ENCODE data around the gene MAGOH.
"Not testable (repeated sequence)": the region's sequence is repeated elsewhere in the genome, so short reads cannot be mapped to it uniquely, and the experiment has no call there.

Gene MAGOH

GRCh38 chr1:53238197-53239155 lies at the start of gene MAGOH:
MAGOH (minus strand) TSS chr1:53238518; CDS start chr1:53238448, 70 bp downstream.
- H3K27me3 ChIP-seq (ENCODE audit: control insufficient read depth, insufficient read depth, low read length): no peaks in the 10 kb centered on the region
- peaks cover 17% of the 10 kb centered on the region for H3K36me3 ChIP-seq (ENCODE audit: control insufficient read depth, low read depth, low read length)

GRCh38 chr1:53286955-53287354 lies 48.6 kb upstream of the MAGOH start:
- no peak overlapping the region for H3K27ac ChIP-seq (ENCODE audit: low read length)
- no peaks in the 10 kb centered on the region for H3K27me3 ChIP-seq (ENCODE audit: control insufficient read depth, insufficient read depth, low read length)
- H3K4me1 ChIP-seq (ENCODE audit: control insufficient read depth, low read depth, low read length): peaks cover 13% of the 10 kb centered on the region
- H3K9ac ChIP-seq (ENCODE audit: low read length): no peak overlapping the region
- H3K9me3 ChIP-seq (ENCODE audit: control insufficient read depth, low read depth, low read length): no peaks in the 10 kb centered on the region
- H3K4me3 ChIP-seq (ENCODE audit: low read length): no peak overlapping the region
- peaks cover 55% of the 10 kb centered on the region for H3K36me3 ChIP-seq (ENCODE audit: control insufficient read depth, low read depth, low read length)

More at GRCh38 chr1:53238197-53239155, at the start of gene MAGOH:
- Histone ChIP-seq H3K9ac (ENCODE audit: low read length) (peak within 1 kb of the TSS; percentile 81), H3K4me1 (ENCODE audit: control insufficient read depth, low read depth, low read length) (no peaks in the 10 kb centered on the region), H3K9me3 (ENCODE audit: control insufficient read depth, low read depth, low read length) (no peaks in the 10 kb centered on the region), H3K27ac (ENCODE audit: low read length) (peak within 1 kb of the TSS; percentile 52), H3K4me3 (ENCODE audit: low read length) (peak within 1 kb of the TSS; percentile 98)

DNA sequence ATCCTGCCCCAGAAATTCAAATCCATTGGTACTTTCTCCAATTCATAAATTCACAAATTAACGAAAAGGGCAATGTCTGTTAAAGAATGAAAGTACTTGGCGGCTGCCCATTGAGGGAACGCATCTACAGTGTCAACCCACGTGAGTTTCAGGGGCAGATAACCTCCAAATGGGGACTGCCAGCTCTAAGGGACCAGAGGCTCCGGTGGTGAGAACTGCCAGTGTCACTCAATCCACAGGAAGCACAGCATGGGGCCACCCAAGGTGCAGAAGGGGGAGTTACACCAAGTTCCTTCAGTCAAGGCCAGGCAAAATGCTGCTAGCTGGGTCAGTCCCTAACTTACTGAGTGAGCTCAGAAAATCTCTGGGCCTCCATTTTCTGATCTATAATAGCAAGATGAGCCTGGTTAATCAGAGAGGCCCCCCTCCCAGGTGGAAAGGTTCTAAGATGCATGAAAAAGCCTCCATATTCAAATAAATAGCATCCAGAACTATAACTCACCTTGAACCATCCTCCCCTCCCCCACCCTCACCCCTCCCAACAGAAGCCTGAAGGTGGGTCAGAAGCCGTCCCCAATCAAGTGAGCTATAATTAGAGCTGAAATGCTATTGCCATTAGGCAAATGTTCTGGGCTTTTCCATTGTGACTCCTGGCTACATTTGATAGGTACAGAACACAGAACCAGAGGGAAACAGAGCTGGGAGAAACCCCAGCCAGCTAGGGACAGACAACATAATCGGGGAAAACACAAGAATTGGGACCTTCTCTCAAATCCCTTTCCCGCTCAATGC lies 47.8 kb upstream of the MAGOH start:
- peaks cover 55% of the 10 kb centered on the region for H3K36me3 ChIP-seq (ENCODE audit: control insufficient read depth, low read depth, low read length)
- no peak overlapping the region for H3K4me3 ChIP-seq (ENCODE audit: low read length)
- H3K9ac ChIP-seq (ENCODE audit: low read length): no peak overlapping the region
- H3K27ac ChIP-seq (ENCODE audit: low read length): no peak overlapping the region
- H3K27me3 ChIP-seq (ENCODE audit: control insufficient read depth, insufficient read depth, low read length): no peaks in the 10 kb centered on the region
- H3K9me3 ChIP-seq (ENCODE audit: control insufficient read depth, low read depth, low read length): no peaks in the 10 kb centered on the region
- peaks cover 13% of the 10 kb centered on the region for H3K4me1 ChIP-seq (ENCODE audit: control insufficient read depth, low read depth, low read length)

GRCh38 chr1:53285546-53285945 lies 47.2 kb upstream of the MAGOH start:
- no peak overlapping the region for H3K4me3 ChIP-seq (ENCODE audit: low read length)
- H3K9ac ChIP-seq (ENCODE audit: low read length): no peak overlapping the region
- H3K36me3 ChIP-seq (ENCODE audit: control insufficient read depth, low read depth, low read length): peaks cover 56% of the 10 kb centered on the region
- no peaks in the 10 kb centered on the region for H3K27me3 ChIP-seq (ENCODE audit: control insufficient read depth, insufficient read depth, low read length)
- H3K9me3 ChIP-seq (ENCODE audit: control insufficient read depth, low read depth, low read length): no peaks in the 10 kb centered on the region
- H3K27ac ChIP-seq (ENCODE audit: low read length): no peak overlapping the region
- H3K4me1 ChIP-seq (ENCODE audit: control insufficient read depth, low read depth, low read length): peaks cover 13% of the 10 kb centered on the region

- Histone ChIP-seq H3K9me3 (ENCODE audit: control insufficient read depth, low read depth, low read length) (no peaks in the 10 kb centered on the region), H3K9ac (ENCODE audit: low read length) (no peak overlapping the region), H3K27ac (ENCODE audit: low read length) (no peak overlapping the region), H3K27me3 (ENCODE audit: control insufficient read depth, insufficient read depth, low read length) (no peaks in the 10 kb centered on the region), H3K4me1 (ENCODE audit: control insufficient read depth, low read depth, low read length) (peaks cover 13% of the 10 kb centered on the region), H3K4me3 (ENCODE audit: low read length) (no peak overlapping the region), H3K36me3 (ENCODE audit: control insufficient read depth, low read depth, low read length) (peaks cover 60% of the 10 kb centered on the region)
These were observed 46.1 kb upstream of the MAGOH start for GRCh38 chr1:53284224-53285020.

GRCh38 chr1:53283156-53283555 lies 44.8 kb upstream of the MAGOH start:
- not testable (repeated sequence) for H3K9ac ChIP-seq (ENCODE audit: low read length); H3K27ac ChIP-seq (ENCODE audit: low read length); H3K4me1 ChIP-seq (ENCODE audit: control insufficient read depth, low read depth, low read length); H3K27me3 ChIP-seq (ENCODE audit: control insufficient read depth, insufficient read depth, low read length); H3K4me3 ChIP-seq (ENCODE audit: low read length); H3K9me3 ChIP-seq (ENCODE audit: control insufficient read depth, low read depth, low read length)
- H3K36me3 ChIP-seq (ENCODE audit: control insufficient read depth, low read depth, low read length): peaks cover 61% of the 10 kb centered on the region

DNA sequence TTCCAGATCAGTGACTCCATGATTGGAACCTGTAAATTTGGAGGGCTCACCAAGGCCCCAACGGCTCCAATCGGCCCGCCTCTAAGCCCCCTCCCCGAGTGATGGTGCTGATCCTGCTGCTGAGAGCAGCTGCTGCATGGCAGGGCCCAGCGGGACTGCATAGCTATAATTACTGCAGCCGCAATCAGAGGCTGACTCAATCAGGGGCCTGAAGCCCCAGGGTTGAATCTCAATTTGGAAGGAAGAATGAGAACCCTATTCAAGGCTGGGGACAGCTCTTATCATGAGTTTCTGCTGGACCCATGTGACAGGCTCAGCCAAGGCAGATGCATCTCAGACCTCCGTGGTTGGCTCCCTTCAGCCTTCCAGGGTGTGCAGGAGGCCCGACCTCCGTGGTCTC lies 42.8 kb upstream of the MAGOH start:
- no peaks in the 10 kb centered on the region for H3K4me1 ChIP-seq (ENCODE audit: control insufficient read depth, low read depth, low read length)
- H3K27ac ChIP-seq (ENCODE audit: low read length): no peak overlapping the region
- no peaks in the 10 kb centered on the region for H3K27me3 ChIP-seq (ENCODE audit: control insufficient read depth, insufficient read depth, low read length)
- H3K9ac ChIP-seq (ENCODE audit: low read length): no peak overlapping the region
- H3K36me3 ChIP-seq (ENCODE audit: control insufficient read depth, low read depth, low read length): peaks cover 64% of the 10 kb centered on the region
- no peaks in the 10 kb centered on the region for H3K9me3 ChIP-seq (ENCODE audit: control insufficient read depth, low read depth, low read length)
- H3K4me3 ChIP-seq (ENCODE audit: low read length): no peak overlapping the region

GRCh38 chr1:53280496-53280895 lies 42.2 kb upstream of the MAGOH start:
- no peaks in the 10 kb centered on the region for H3K27me3 ChIP-seq (ENCODE audit: control insufficient read depth, insufficient read depth, low read length)
- H3K9me3 ChIP-seq (ENCODE audit: control insufficient read depth, low read depth, low read length): no peaks in the 10 kb centered on the region
- no peak overlapping the region for H3K27ac ChIP-seq (ENCODE audit: low read length)
- H3K36me3 ChIP-seq (ENCODE audit: control insufficient read depth, low read depth, low read length): peaks cover 64% of the 10 kb centered on the region
- no peaks in the 10 kb centered on the region for H3K4me1 ChIP-seq (ENCODE audit: control insufficient read depth, low read depth, low read length)
- no peak overlapping the region for H3K9ac ChIP-seq (ENCODE audit: low read length)
- H3K4me3 ChIP-seq (ENCODE audit: low read length): no peak overlapping the region

- Histone ChIP-seq H3K27ac (ENCODE audit: low read length) (no peak overlapping the region), H3K4me1 (ENCODE audit: control insufficient read depth, low read depth, low read length) (no peaks in the 10 kb centered on the region), H3K4me3 (ENCODE audit: low read length) (no peak overlapping the region), H3K9ac (ENCODE audit: low read length) (no peak overlapping the region), H3K9me3 (ENCODE audit: control insufficient read depth, low read depth, low read length) (no peaks in the 10 kb centered on the region), H3K27me3 (ENCODE audit: control insufficient read depth, insufficient read depth, low read length) (no peaks in the 10 kb centered on the region), H3K36me3 (ENCODE audit: control insufficient read depth, low read depth, low read length) (peaks cover 64% of the 10 kb centered on the region)
These were observed 41.2 kb upstream of the MAGOH start for GRCh38 chr1:53279296-53280200.

DNA sequence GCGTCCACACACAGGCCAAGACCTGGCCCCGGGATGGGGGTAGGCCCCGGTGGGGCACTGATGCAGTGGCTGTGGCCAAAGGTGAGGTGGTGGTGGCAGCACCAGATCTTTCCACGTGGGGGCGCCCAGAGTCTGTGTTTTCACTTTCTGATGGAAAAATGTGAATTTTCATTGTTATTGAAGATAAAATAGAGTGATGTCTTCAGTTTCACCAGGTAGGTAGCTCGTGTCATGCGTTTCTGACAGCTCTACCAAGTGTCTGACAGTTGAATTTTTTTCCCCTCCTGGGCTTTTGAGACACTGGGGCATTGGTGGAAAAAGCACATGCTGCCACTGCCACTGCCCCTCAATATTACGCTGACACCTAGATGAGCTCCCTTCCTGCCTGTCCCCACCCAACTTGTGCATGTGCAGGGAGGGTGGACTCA lies 40.0 kb upstream of the MAGOH start:
- Histone ChIP-seq H3K4me1 (ENCODE audit: control insufficient read depth, low read depth, low read length) (no peaks in the 10 kb centered on the region), H3K4me3 (ENCODE audit: low read length) (no peak overlapping the region), H3K27ac (ENCODE audit: low read length) (no peak overlapping the region), H3K27me3 (ENCODE audit: control insufficient read depth, insufficient read depth, low read length) (no peaks in the 10 kb centered on the region), H3K9me3 (ENCODE audit: control insufficient read depth, low read depth, low read length) (no peaks in the 10 kb centered on the region), H3K36me3 (ENCODE audit: control insufficient read depth, low read depth, low read length) (peaks cover 67% of the 10 kb centered on the region), H3K9ac (ENCODE audit: low read length) (no peak overlapping the region)

Data from iPS-18a (cell line).